HG03139 (cell line): ENCODE results near the gene TMEM170A.

Experiments used
- ATAC-seq: cut with Tn5 transposase; IDR thresholded peaks from one replicate; pipeline ENCODE4 v1.9.1; 2021; ENCODE audit not compliant: unreplicated experiment

TMEM170A gene

GRCh38 chr16:75402159-75402820 lies 62.2 kb downstream of the TMEM170A start:
- no peak for ATAC-seq

- no peak for ATAC-seq
Measured at GRCh38 chr16:75401691-75402090, 62.8 kb downstream of the TMEM170A start.

- ATAC-seq, result no peak
Measured at GRCh38 chr16:75398333-75398732, 66.2 kb downstream of the TMEM170A start.

GRCh38 chr16:75394941-75395340 lies 69.5 kb downstream of the TMEM170A start:
- no peak for ATAC-seq
